Tibial nerve (tissue), 4 donors: ENCODE measurements around the gene GZMH. TPM values are rescaled to one million over a fixed set of nuclear protein-coding genes. Genes with fewer than 3 reads are reported as not detected.

Source experiments
- DNase-seq, 2 donors: peaks; one replicate each; pipeline ENCODE4 v3.0.0-alpha.2; 2019; ENCODE audit warnings: low spot score in 2 of 2
- H3K27ac ChIP-seq, 4 donors: fragments of 200-600 bp; sonication (generic) in 3 of 4; one replicate each; pipeline ENCODE4 v1.5.1; 2017 to 2019; ENCODE audit warnings: mild to moderate bottlenecking in 1 of 4
- H3K27me3 ChIP-seq, 2 donors: fragments of 200-600 bp; sonication (generic) in 1 of 2; one replicate each; pipeline versions ENCODE4 v1.5.1 to v1.6.0; 2017 to 2019
- H3K36me3 ChIP-seq, 3 donors: fragments of 200-600 bp; sonication (generic); one replicate each; pipeline ENCODE4 v1.5.1; 2018 to 2019
- H3K4me1 ChIP-seq, 4 donors: fragments of 200-600 bp; sonication (generic) in 3 of 4; one replicate each; pipeline ENCODE4 v1.5.1; 2017 to 2019
- H3K4me3 ChIP-seq, 4 donors: fragments of 200-600 bp; sonication (generic) in 3 of 4; one replicate each; pipeline ENCODE4 v1.5.1; 2017 to 2019; ENCODE audit warnings: mild to moderate bottlenecking in 1 of 4, moderate library complexity in 1 of 4
- H3K9me3 ChIP-seq, 4 donors: fragments of 200-600 bp; sonication (generic) in 3 of 4; one replicate each; pipeline ENCODE4 v1.5.1; 2017 to 2019
- CTCF ChIP-seq, 5 experiments: fragments of 200-600 bp in 3 of 5; fragments of 450-650 bp in 2 of 5; sonication (generic) in 3 of 5; IDR thresholded peaks; one replicate each; pipeline ENCODE4 v1.5.1; 2016 to 2019; ENCODE audit warnings: antibody characterized with exemption in 5 of 5, mild to moderate bottlenecking in 3 of 5, moderate library complexity in 2 of 5
- EP300 ChIP-seq, 2 donors: sonication (generic); formaldehyde crosslinking; IDR thresholded peaks; one replicate each; pipeline ENCODE4 v1.6.1; 2017; ENCODE audit warnings: antibody characterized with exemption in 2 of 2, mild to moderate bottlenecking in 1 of 2
- POLR2A ChIP-seq, 2 donors: fragments of 450-650 bp; IDR thresholded peaks; one replicate each; pipeline ENCODE4 v1.6.1; 2017; ENCODE audit warnings: antibody characterized with exemption in 2 of 2, mild to moderate bottlenecking in 2 of 2, moderate library complexity in 2 of 2
- WGBS, 2 donors: methylation state at CpG; one replicate each; pipeline ENCODE4 v1.1.5; 2018; 5-methylcytosine and 5-hydroxymethylcytosine counted together
- total RNA-seq, 4 donors: library from RNA; depleted of rRNA; stranded (reverse); fragments of >200 nt; gene quantifications; one replicate each; pipeline ENCODE4 v1.1.0, GENCODE V29; 2016

GZMH gene
- total RNA-seq, 4 donors from 2014 or later: not detected

DNA sequence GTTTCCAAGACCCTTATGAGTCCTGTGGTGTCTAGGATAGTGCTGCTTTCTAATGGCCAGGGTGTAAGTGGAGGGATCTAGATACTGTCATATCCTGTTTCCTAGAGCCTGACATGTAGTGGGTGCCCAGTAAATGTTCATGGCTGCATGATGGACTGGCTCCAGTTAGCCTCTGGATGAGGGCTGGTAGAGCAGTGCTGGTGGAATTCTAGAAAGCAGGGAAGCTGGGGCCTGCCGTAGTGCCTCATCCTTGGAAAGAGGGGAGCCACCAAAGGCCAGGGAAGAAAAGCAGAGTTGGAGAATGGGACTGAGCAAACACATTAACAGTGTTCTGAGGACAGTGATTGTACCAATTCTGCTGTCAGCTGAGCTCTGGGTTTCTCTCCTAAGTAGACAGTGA is 23.9 kb upstream of the GZMH start:
- WGBS, 2 donors: 85 to 91% methylated on average over 1 of the region's 1 CpG
- no peak for DNase-seq
- H3K9me3 ChIP-seq: peaks cover 0 to 4% (median 0%) of the 10 kb centered on the region in 4 donors

DNA sequence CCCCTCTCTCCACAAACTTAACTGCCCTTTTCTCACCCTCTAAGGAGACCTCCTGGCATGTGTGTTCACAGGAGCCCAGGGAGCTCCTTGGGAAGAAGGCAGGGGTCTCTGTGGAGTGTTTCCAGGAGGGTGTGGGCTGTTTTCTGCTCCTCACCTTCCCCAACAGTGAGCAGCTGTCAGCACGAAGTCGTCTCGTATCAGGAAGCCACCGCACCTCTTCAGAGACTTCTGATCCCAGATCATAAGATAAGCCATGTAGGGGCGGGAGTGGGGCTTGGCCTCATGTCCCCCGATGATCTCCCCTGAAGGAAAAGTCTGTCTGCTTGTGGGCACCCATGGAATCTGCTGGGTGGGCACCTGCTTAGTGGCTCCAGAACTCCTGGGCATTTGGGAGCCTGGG is 23.3 kb upstream of the GZMH start:
- DNase-seq: no peak
- TF ChIP-seq POLR2A (IDR thresholded peaks at IDR 0.05): no peak
- TF ChIP-seq EP300 (IDR thresholded peaks at IDR 0.05): no peak
- no peak for TF ChIP-seq CTCF (IDR thresholded peaks at IDR 0.05)
- Histone ChIP-seq H3K36me3 (no peaks in the 10 kb centered on the region), H3K27ac (no peak overlapping the region), H3K4me1 (no peaks in the 10 kb centered on the region), H3K9me3 (peaks cover 0 to 4% (median 0%) of the 10 kb centered on the region in 4 donors), H3K27me3 (no peaks in the 10 kb centered on the region), H3K4me3 (no peak overlapping the region)
- 71 to 76% methylated on average over 6 of the region's 6 CpGs for WGBS, 2 donors

More for the DNA sequence above, 23.9 kb upstream of the GZMH start:
- Histone ChIP-seq H3K4me1 (no peaks in the 10 kb centered on the region), H3K4me3 (no peak overlapping the region), H3K36me3 (no peaks in the 10 kb centered on the region), H3K27ac (no peak overlapping the region), H3K27me3 (no peaks in the 10 kb centered on the region)
- TF ChIP-seq POLR2A (IDR thresholded peaks at IDR 0.05) (no peak), CTCF (IDR thresholded peaks at IDR 0.05) (no peak), EP300 (IDR thresholded peaks at IDR 0.05) (no peak)

DNA sequence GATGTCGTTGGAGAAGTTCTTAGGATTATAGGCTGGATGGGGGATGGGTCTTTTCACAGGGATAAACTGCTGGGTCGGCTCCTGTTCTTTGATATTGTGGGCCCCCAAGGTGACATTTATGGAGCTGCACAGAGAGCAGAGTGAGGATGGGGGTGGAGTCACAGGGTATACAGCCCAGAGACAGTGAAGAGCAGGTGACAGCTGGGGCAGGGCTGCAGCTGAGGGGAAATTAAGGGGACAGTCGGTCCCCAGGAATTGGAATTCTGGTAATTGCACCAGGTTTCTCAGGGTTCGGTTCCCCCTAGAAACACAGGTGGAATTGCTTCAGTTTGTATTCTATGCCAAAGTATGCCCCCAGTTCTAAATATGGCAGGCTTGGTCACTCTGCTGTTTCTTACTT is 22.9 kb upstream of the GZMH start:
- no peaks in the 10 kb centered on the region for H3K4me1 ChIP-seq
- no peak for DNase-seq
- no peak overlapping the region for H3K4me3 ChIP-seq
- no peak overlapping the region for H3K27ac ChIP-seq
- H3K9me3 ChIP-seq: peaks cover 0 to 4% (median 0%) of the 10 kb centered on the region in 4 donors
- no peaks in the 10 kb centered on the region for H3K36me3 ChIP-seq
- TF ChIP-seq CTCF (IDR thresholded peaks at IDR 0.05): no peak
- TF ChIP-seq POLR2A (IDR thresholded peaks at IDR 0.05): no peak
- TF ChIP-seq EP300 (IDR thresholded peaks at IDR 0.05): no peak
- 67 to 69% methylated on average over 4 of the region's 4 CpGs for WGBS, 2 donors
- H3K27me3 ChIP-seq: no peaks in the 10 kb centered on the region

- Histone ChIP-seq H3K36me3 (no peaks in the 10 kb centered on the region), H3K27ac (no peak overlapping the region), H3K27me3 (no peaks in the 10 kb centered on the region), H3K4me1 (no peaks in the 10 kb centered on the region), H3K4me3 (no peak overlapping the region), H3K9me3 (peaks cover 0 to 4% (median 0%) of the 10 kb centered on the region in 4 donors)
- no peak for DNase-seq
- 86 to 91% methylated on average over 11 of the region's 11 CpGs for WGBS, 2 donors
- TF ChIP-seq EP300 (IDR thresholded peaks at IDR 0.05): no peak
- no peak for TF ChIP-seq POLR2A (IDR thresholded peaks at IDR 0.05)
- no peak for TF ChIP-seq CTCF (IDR thresholded peaks at IDR 0.05)
Measured at GRCh38 chr14:24631749-24632335, 22.4 kb upstream of the GZMH start.

GRCh38 chr14:24630872-24631477 is 21.5 kb upstream of the GZMH start:
- WGBS, 2 donors: 76 to 86% methylated on average over 10 of the region's 10 CpGs
- H3K27ac ChIP-seq: no peak overlapping the region
- DNase-seq: no peak
- peaks cover 0 to 4% (median 0%) of the 10 kb centered on the region in 4 donors for H3K9me3 ChIP-seq
- no peak for TF ChIP-seq EP300 (IDR thresholded peaks at IDR 0.05)
- TF ChIP-seq POLR2A (IDR thresholded peaks at IDR 0.05): no peak
- TF ChIP-seq CTCF (IDR thresholded peaks at IDR 0.05): no peak
- H3K4me3 ChIP-seq: no peak overlapping the region
- H3K27me3 ChIP-seq: no peaks in the 10 kb centered on the region
- H3K4me1 ChIP-seq: no peaks in the 10 kb centered on the region
- no peaks in the 10 kb centered on the region for H3K36me3 ChIP-seq
